OCI-LY7 (cell line): ENCODE data around the gene SLIT3.

Experiments
- CTCF ChIP-seq: fragments of 200-600 bp; sonication (generic); conservative IDR thresholded peaks from 2 replicates; pipeline ENCODE4 v1.5.1; 2014; ENCODE audit warnings: mild to moderate bottlenecking, antibody characterized with exemption, low read length, moderate library complexity, mixed read lengths
- EZH2phosphoT487 ChIP-seq: fragments of 200-600 bp; sonication (generic); IDR thresholded peaks from 2 replicates; pipeline ENCODE4 v1.6.1; 2018; ENCODE audit warnings: low read depth, borderline replicate concordance, mild to moderate bottlenecking, mixed run types, antibody characterized with exemption, low read length, moderate library complexity, mixed read lengths

GRCh38 chr5:168975331-168975730 lies 325.6 kb downstream of the SLIT3 start:
- TF ChIP-seq CTCF, result no peak
- no peak for TF ChIP-seq EZH2phosphoT487
